Endothelial cell of coronary artery (primary cell): Measurements from ENCODE around the gene CTDSPL2. TPM values are rescaled to one million over a fixed set of nuclear protein-coding genes. Genes with fewer than 3 reads are reported as not detected.

Experiments
- total RNA-seq: library from RNA; depleted of rRNA; stranded (reverse); fragments of >200 nt; gene quantifications from 2 replicates; pipeline ENCODE4 v1.2.3, GENCODE V29; 2014

The CTDSPL2 gene
- 74.3 and 82.2 TPM in 2 replicates for total RNA-seq

GRCh38 chr15:44426975-44427755 is at the start of gene CTDSPL2:
CTDSPL2 (plus strand) TSS chr15:44427629; CDS start chr15:44459015, 31,386 bp downstream.

DNA sequence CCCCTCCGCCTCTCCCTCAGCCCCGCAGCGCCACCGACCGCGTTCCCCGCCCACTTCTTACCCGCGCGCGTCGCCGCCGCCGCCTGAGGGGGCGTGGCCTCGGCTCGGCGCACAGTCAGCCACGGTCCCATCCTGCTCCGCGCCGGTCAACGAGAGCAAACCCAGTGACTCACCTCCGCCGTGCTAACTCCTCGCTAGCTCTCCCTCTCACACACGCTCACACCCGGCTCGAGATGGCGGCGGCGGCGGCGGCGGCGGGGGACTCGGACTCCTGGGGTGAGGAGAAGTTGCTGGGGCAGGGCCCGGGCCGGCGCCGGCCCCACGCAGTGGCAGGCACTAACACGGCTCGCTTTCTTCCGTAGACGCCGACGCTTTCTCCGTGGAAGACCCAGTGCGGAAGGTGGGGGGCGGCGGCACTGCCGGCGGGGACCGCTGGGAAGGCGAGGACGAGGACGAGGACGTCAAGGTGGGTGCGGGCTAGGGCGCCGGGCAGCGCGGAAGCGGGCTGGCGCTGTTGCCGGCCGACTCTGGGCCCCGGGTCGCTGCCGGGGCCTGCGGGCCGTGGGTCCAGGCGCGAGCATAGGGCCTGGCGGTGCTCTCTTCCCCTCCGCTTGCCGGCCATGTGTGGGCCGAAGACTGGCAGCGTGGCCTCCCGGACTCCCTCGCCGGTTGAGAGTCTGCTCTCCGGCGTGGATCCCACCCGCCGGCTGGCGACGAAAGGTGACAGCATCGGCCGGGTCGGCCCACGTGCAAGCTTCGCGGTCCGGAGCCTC is 109.7 kb downstream of the CTDSPL2 start, which contains the start of gene EIF3J:
Gene EIF3J (plus strand): TSS at position 186 of the 773 bp plus-strand sequence. CDS start 48 bp downstream, at position 234.

Other genes starting within 250 kb of the CTDSPL2 start
- gene FRMD5, start 232.4 kb upstream of the CTDSPL2 start, total RNA-seq: 11.7 and 27.5 TPM in 2 replicates
- gene GOLM2, start 138.9 kb upstream of the CTDSPL2 start, total RNA-seq: 51.5 and 72.5 TPM in 2 replicates
- 43.6 and 48.1 TPM in 2 replicates for gene EIF3J, start 109.5 kb downstream of the CTDSPL2 start, total RNA-seq
- gene SPG11, start 236.0 kb downstream of the CTDSPL2 start, total RNA-seq: 32.7 and 53.6 TPM in 2 replicates